Thyroid gland (tissue), 4 donors: ENCODE results near the gene GALNT18. TPM values are rescaled to one million over a fixed set of nuclear protein-coding genes. Genes with fewer than 3 reads are reported as not detected.

ENCODE experiments used
- DNase-seq, 2 donors: peaks; one replicate each; pipeline ENCODE4 v3.0.0-alpha.2; 2019
- H3K27ac ChIP-seq, 3 donors: fragments of 200-600 bp; sonication (generic); 1 replicate in 2 of 3; 2 replicates in 1 of 3; pipeline ENCODE4 v1.5.1; 2016 to 2019; ENCODE audit warnings: mild to moderate bottlenecking in 1 of 3, moderate library complexity in 1 of 3
- H3K27me3 ChIP-seq: fragments of 200-600 bp; sonication (generic); one replicate; pipeline ENCODE4 v1.5.1; 2019
- H3K36me3 ChIP-seq, 2 donors: fragments of 200-600 bp; sonication (generic); one replicate each; pipeline ENCODE4 v1.5.1; 2016 to 2019
- H3K4me1 ChIP-seq, 2 donors: fragments of 200-600 bp; sonication (generic); one replicate each; pipeline ENCODE4 v1.5.1; 2017 to 2019
- H3K4me3 ChIP-seq, 3 donors: fragments of 200-600 bp; sonication (generic); replicated peaks in 1 of 3; 1 replicate in 2 of 3; 2 replicates in 1 of 3; pipeline ENCODE4 v1.5.1; 2016; ENCODE audit warnings: mild to moderate bottlenecking in 1 of 3
- H3K9me3 ChIP-seq: fragments of 200-600 bp; sonication (generic); one replicate; pipeline ENCODE4 v1.5.1; 2017
- CTCF ChIP-seq, 6 experiments: fragments of 200-600 bp in 3 of 6; fragments of 450-650 bp in 3 of 6; sonication (generic) in 3 of 6; IDR thresholded peaks; one replicate each; pipeline ENCODE4 v1.5.1; 2016 to 2019; ENCODE audit warnings: antibody characterized with exemption in 6 of 6, mild to moderate bottlenecking in 2 of 6, inconsistent platforms in 1 of 6, moderate library complexity in 1 of 6
- POLR2A ChIP-seq, 2 donors: fragments of 450-650 bp; IDR thresholded peaks; one replicate each; pipeline ENCODE4 v1.6.1; 2017; ENCODE audit warnings: antibody characterized with exemption in 2 of 2, mild to moderate bottlenecking in 2 of 2, moderate library complexity in 1 of 2
- WGBS, 2 donors: methylation state at CpG; one replicate each; pipeline ENCODE4 v1.1.5; 2017; 5-methylcytosine and 5-hydroxymethylcytosine counted together
- intact Hi-C: fragments of 100-400 bp; cut with DNase I; formaldehyde crosslinking; loops from one replicate; pipeline ENCODE4 v1.15.1; 2023
- total RNA-seq, 4 donors: library from RNA; depleted of rRNA; stranded (reverse); fragments of >200 nt; gene quantifications; one replicate each; pipeline ENCODE4 v1.2.3, GENCODE V29; 2016

The GALNT18 gene
- total RNA-seq, 4 donors from 2014 or later = 60.7 to 93.8 (median 87.5) TPM

GRCh38 chr11:11491589-11491988 lies 130.2 kb downstream of the GALNT18 start:
- 91 to 93% methylated on average over 4 of the region's 4 CpGs for WGBS, 2 donors
- H3K27me3 ChIP-seq = no peaks in the 10 kb centered on the region
- TF ChIP-seq POLR2A (IDR thresholded peaks at IDR 0.05) (no peak), CTCF (IDR thresholded peaks at IDR 0.05) (no peak)
- no peaks in the 10 kb centered on the region for H3K36me3 ChIP-seq
- peaks cover 0 to 5% of the 10 kb centered on the region in 2 donors for H3K4me1 ChIP-seq
- H3K27ac ChIP-seq = no peak overlapping the region
- no peaks in the 10 kb centered on the region for H3K9me3 ChIP-seq
- no peak for DNase-seq
- H3K4me3 ChIP-seq = no peak overlapping the region
- intact Hi-C loops = no loop called here

- WGBS, 2 donors = 90 to 97% methylated on average over 2 of the region's 2 CpGs
- Histone ChIP-seq H3K27ac (no peak overlapping the region), H3K27me3 (no peaks in the 10 kb centered on the region), H3K36me3 (no peaks in the 10 kb centered on the region), H3K4me1 (peaks cover 0 to 5% of the 10 kb centered on the region in 2 donors), H3K4me3 (no peak overlapping the region), H3K9me3 (no peaks in the 10 kb centered on the region)
- TF ChIP-seq CTCF (IDR thresholded peaks at IDR 0.05) (no peak), POLR2A (IDR thresholded peaks at IDR 0.05) (no peak)
- intact Hi-C loops = no loop called here
- DNase-seq = no peak
Measured at GRCh38 chr11:11491014-11491413, 130.8 kb downstream of the GALNT18 start.

- no peak overlapping the region for H3K4me3 ChIP-seq
- TF ChIP-seq CTCF (IDR thresholded peaks at IDR 0.05) = no peak
- intact Hi-C loops = no loop called here
- no peak overlapping the region for H3K27ac ChIP-seq
- H3K36me3 ChIP-seq = no peaks in the 10 kb centered on the region
- no peaks in the 10 kb centered on the region for H3K9me3 ChIP-seq
- DNase-seq = no peak
- peaks cover 0 to 9% of the 10 kb centered on the region in 2 donors for H3K4me1 ChIP-seq
- H3K27me3 ChIP-seq = no peaks in the 10 kb centered on the region
- WGBS, 2 donors = 72 to 86% methylated on average over 3 of the region's 3 CpGs
Measured at GRCh38 chr11:11486423-11486822, 135.4 kb downstream of the GALNT18 start.

- Histone ChIP-seq H3K27me3 (no peaks in the 10 kb centered on the region), H3K9me3 (no peaks in the 10 kb centered on the region), H3K4me3 (no peak overlapping the region), H3K27ac (no peak overlapping the region), H3K36me3 (no peaks in the 10 kb centered on the region), H3K4me1 (peaks cover 0 to 9% of the 10 kb centered on the region in 2 donors)
- intact Hi-C loops = no loop called here
- peak; percentile 59 to 61 for DNase-seq
- WGBS, 2 donors = 79 to 84% methylated on average over 2 to 3 of the region's 3 CpGs
- no peak for TF ChIP-seq POLR2A (IDR thresholded peaks at IDR 0.05)
- TF ChIP-seq CTCF (IDR thresholded peaks at IDR 0.05) = no peak
Measured at GRCh38 chr11:11486002-11486401, 135.8 kb downstream of the GALNT18 start.

- H3K4me1 ChIP-seq = peaks cover 0 to 9% of the 10 kb centered on the region in 2 donors
- H3K27me3 ChIP-seq = no peaks in the 10 kb centered on the region
- no peak for DNase-seq
- 86 to 88% methylated on average over 11 of the region's 11 CpGs for WGBS, 2 donors
- no peaks in the 10 kb centered on the region for H3K9me3 ChIP-seq
- H3K27ac ChIP-seq = no peak overlapping the region
- intact Hi-C loops = no loop called here
- TF ChIP-seq POLR2A (IDR thresholded peaks at IDR 0.05) = no peak
- no peak for TF ChIP-seq CTCF (IDR thresholded peaks at IDR 0.05)
- H3K4me3 ChIP-seq = no peak overlapping the region
- no peaks in the 10 kb centered on the region for H3K36me3 ChIP-seq
Measured at GRCh38 chr11:11483627-11484026, 138.2 kb downstream of the GALNT18 start.
